ENCODE measurements around the gene CAB39L.
A peak's percentile ranks its signal among the peaks of the same experiment; 100 is the strongest.

Gene CAB39L

GRCh38 chr13:49399801-49400472 is 43.9 kb downstream of the CAB39L start:
- no peak overlapping the region for H3K4me3 ChIP-seq (ENCODE audit: low read depth, low read length)
- no peak for TF ChIP-seq CTCF (IDR thresholded peaks at IDR 0.05; ENCODE audit: low read depth, low read length, missing control alignments)
- in situ Hi-C loops (cut with HindIII; ENCODE audit: low sequenced_read_pairs) = no loop called here
- no peak for DNase-seq (ENCODE audit: low read depth)

- no peak overlapping the region for H3K4me3 ChIP-seq (ENCODE audit: low read depth, low read length)
- no peak for TF ChIP-seq CTCF (IDR thresholded peaks at IDR 0.05; ENCODE audit: low read depth, low read length, missing control alignments)
- in situ Hi-C loops (cut with HindIII; ENCODE audit: low sequenced_read_pairs) = no loop called here
- no peak for DNase-seq (ENCODE audit: low read depth)
Measured at GRCh38 chr13:49395878-49396380, 47.9 kb downstream of the CAB39L start.

DNA sequence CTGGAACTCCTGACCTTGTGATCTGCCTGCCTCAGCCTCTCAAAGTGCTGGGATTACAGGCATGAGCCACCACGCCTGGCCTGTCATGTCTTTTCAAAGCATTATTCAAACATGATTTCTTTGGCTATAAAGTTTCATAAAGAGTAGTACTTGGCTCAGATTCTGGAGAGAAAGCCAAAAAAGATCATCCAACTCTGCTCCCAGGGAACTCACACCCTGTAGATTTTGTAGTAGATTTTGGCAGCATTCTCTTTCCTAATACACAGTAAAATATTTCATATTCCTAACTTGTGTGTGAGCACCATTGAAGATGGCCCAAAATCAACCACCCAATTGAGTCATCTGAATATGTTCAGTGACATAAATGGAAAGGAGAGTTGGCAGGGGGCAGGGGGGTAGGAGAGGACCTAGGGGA is 48.4 kb downstream of the CAB39L start:
- peak; percentile 32 for DNase-seq (ENCODE audit: low read depth)
- H3K4me3 ChIP-seq (ENCODE audit: low read depth, low read length) = no peak overlapping the region
- no peak for TF ChIP-seq CTCF (IDR thresholded peaks at IDR 0.05; ENCODE audit: low read depth, low read length, missing control alignments)
- in situ Hi-C loops (cut with HindIII; ENCODE audit: low sequenced_read_pairs) = no loop called here

- in situ Hi-C loops (cut with HindIII; ENCODE audit: low sequenced_read_pairs) = no loop called here
- no peak for DNase-seq (ENCODE audit: low read depth)
- no peak for TF ChIP-seq CTCF (IDR thresholded peaks at IDR 0.05; ENCODE audit: low read depth, low read length, missing control alignments)
- H3K4me3 ChIP-seq (ENCODE audit: low read depth, low read length) = no peak overlapping the region
Measured at GRCh38 chr13:49388091-49388635, 55.7 kb downstream of the CAB39L start.

- in situ Hi-C loops (cut with HindIII; ENCODE audit: low sequenced_read_pairs) = no loop called here
Measured at GRCh38 chr13:49386664-49387063, 57.2 kb downstream of the CAB39L start.

DNA sequence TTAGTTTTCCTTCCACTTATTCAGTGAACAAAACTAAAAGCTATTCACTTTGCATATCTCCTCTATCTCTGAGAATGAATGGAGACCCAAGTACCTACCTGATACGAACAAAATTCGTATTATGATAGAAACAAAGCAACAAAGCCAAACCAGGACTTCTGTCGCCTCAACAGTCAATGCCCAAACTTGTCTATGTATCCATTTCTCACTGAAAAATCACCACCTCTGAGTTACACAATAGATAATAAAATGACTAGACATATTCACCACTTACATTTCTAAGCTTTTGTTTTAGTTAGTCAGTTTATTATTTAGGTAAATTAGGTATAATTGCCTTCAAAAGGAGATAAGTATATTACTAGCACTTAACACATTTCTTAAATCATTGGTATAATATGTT is 67.7 kb downstream of the CAB39L start:
- in situ Hi-C loops (cut with HindIII; ENCODE audit: low sequenced_read_pairs) = no loop called here
- DNase-seq (ENCODE audit: low read depth) = no peak
- H3K4me3 ChIP-seq (ENCODE audit: low read depth, low read length) = no peak overlapping the region
- no peak for TF ChIP-seq CTCF (IDR thresholded peaks at IDR 0.05; ENCODE audit: low read depth, low read length, missing control alignments)

More at GRCh38 chr13:49386664-49387063, 57.2 kb downstream of the CAB39L start:
- no peak for TF ChIP-seq CTCF (IDR thresholded peaks at IDR 0.05; ENCODE audit: low read depth, low read length, missing control alignments)
- H3K4me3 ChIP-seq (ENCODE audit: low read depth, low read length) = no peak overlapping the region
- DNase-seq (ENCODE audit: low read depth) = no peak

Data from astrocyte of the cerebellum (primary cell).